SK-N-SH treated with all-trans-retinoic acid at 6 μM for 48 hours (cell line): ENCODE data around the gene KCTD5.

Source experiments
- ATAC-seq: fragments of 200-7000 bp; cut with Tn5 transposase; 3 replicates; pipeline ENCODE4 v1.9.1; 2020; ENCODE audit warnings: mild to moderate bottlenecking, moderate library complexity
- ARNTL ChIP-seq: fragments of 450-650 bp; formaldehyde crosslinking; IDR thresholded peaks from 2 replicates; pipeline ENCODE4 v1.5.0; 2020; ENCODE audit warnings: low read depth, mild to moderate bottlenecking, moderate library complexity, borderline replicate concordance
- BACH2 ChIP-seq: fragments of 250-450 bp; sonication (Bioruptor Pico); IDR thresholded peaks from 2 replicates; pipeline ENCODE4 v1.9.0; 2021; ENCODE audit warnings: mild to moderate bottlenecking, borderline replicate concordance
- CREB5 ChIP-seq: fragments of 250-450 bp; sonication (Bioruptor Pico); IDR thresholded peaks from 2 replicates; pipeline ENCODE4 v1.5.1; 2020; ENCODE audit warnings: low read depth, mild to moderate bottlenecking, moderate library complexity
- CSDC2 ChIP-seq: fragments of 250-450 bp; sonication (Bioruptor Pico); IDR thresholded peaks from 2 replicates; pipeline ENCODE4 v1.5.0; 2020; ENCODE audit warnings: mild to moderate bottlenecking, moderate library complexity
- CSRNP3 ChIP-seq: fragments of 250-450 bp; sonication (Bioruptor Pico); IDR thresholded peaks from 2 replicates; pipeline ENCODE4 v1.5.1; 2021; ENCODE audit warnings: mild to moderate bottlenecking, moderate library complexity
- ESRRG ChIP-seq: fragments of 250-450 bp; sonication (Bioruptor Pico); IDR thresholded peaks from 2 replicates; pipeline ENCODE4 v1.6.1; 2021; ENCODE audit warnings: mild to moderate bottlenecking
- GLIS3 ChIP-seq: fragments of 250-450 bp; sonication (Bioruptor Pico); IDR thresholded peaks from 2 replicates; pipeline ENCODE4 v1.5.0; 2020; ENCODE audit warnings: mild to moderate bottlenecking, moderate library complexity
- OSR1 ChIP-seq: fragments of 250-450 bp; sonication (Bioruptor Pico); IDR thresholded peaks from 2 replicates; pipeline ENCODE4 v1.8.0; 2022; ENCODE audit warnings: moderate library complexity, mild to moderate bottlenecking, inconsistent platforms
- PATZ1 ChIP-seq: fragments of 250-450 bp; sonication (Bioruptor Pico); IDR thresholded peaks from 2 replicates; pipeline ENCODE4 v1.8.0; 2020; ENCODE audit warnings: mild to moderate bottlenecking, moderate library complexity, borderline replicate concordance
- POU6F1 ChIP-seq: fragments of 250-450 bp; sonication (Bioruptor Pico); IDR thresholded peaks from 2 replicates; pipeline ENCODE4 v1.8.0; 2021; ENCODE audit warnings: low read depth, mild to moderate bottlenecking, moderate library complexity, borderline replicate concordance
- PPARA ChIP-seq: fragments of 250-450 bp; sonication (Bioruptor Pico); IDR thresholded peaks from 2 replicates; pipeline ENCODE4 v1.5.0; 2020; ENCODE audit warnings: mild to moderate bottlenecking, borderline replicate concordance
- RARB ChIP-seq: fragments of 250-450 bp; sonication (Bioruptor Pico); IDR thresholded peaks from 2 replicates; pipeline ENCODE4 v1.8.0; 2021; ENCODE audit warnings: mild to moderate bottlenecking, moderate library complexity
- SNAI2 ChIP-seq: fragments of 250-450 bp; sonication (Bioruptor Pico); IDR thresholded peaks from 2 replicates; pipeline ENCODE4 v1.5.0; 2020; ENCODE audit warnings: mild to moderate bottlenecking, moderate library complexity
- TCF4 ChIP-seq: fragments of 250-450 bp; sonication (Bioruptor Pico); IDR thresholded peaks from 2 replicates; pipeline ENCODE4 v1.8.0; 2021; ENCODE audit warnings: mild to moderate bottlenecking, moderate library complexity, borderline replicate concordance
- TSHZ2 ChIP-seq: fragments of 250-450 bp; sonication (Bioruptor Pico); IDR thresholded peaks from 2 replicates; pipeline ENCODE4 v1.5.0; 2020; ENCODE audit warnings: mild to moderate bottlenecking, moderate library complexity
- ZC3H10 ChIP-seq: fragments of 250-450 bp; sonication (Bioruptor Pico); IDR thresholded peaks from 2 replicates; pipeline ENCODE4 v1.5.1; 2021; ENCODE audit warnings: mild to moderate bottlenecking, moderate library complexity
- ZFP3 ChIP-seq: fragments of 250-450 bp; sonication (Bioruptor Pico); IDR thresholded peaks from 2 replicates; pipeline ENCODE4 v1.5.0; 2020; ENCODE audit warnings: mild to moderate bottlenecking, moderate library complexity
- ZNF565 ChIP-seq: fragments of 450-650 bp; formaldehyde crosslinking; conservative IDR thresholded peaks from 2 replicates; pipeline ENCODE4 v1.5.0; 2020; ENCODE audit warnings: low read depth, mild to moderate bottlenecking, moderate library complexity
- ZNF70 ChIP-seq: fragments of 450-650 bp; formaldehyde crosslinking; IDR thresholded peaks from 2 replicates; pipeline ENCODE4 v1.5.0; 2020; ENCODE audit warnings: mild to moderate bottlenecking, moderate library complexity
- ZNF8 ChIP-seq: fragments of 450-650 bp; formaldehyde crosslinking; IDR thresholded peaks from 2 replicates; pipeline ENCODE4 v1.5.0; 2020; ENCODE audit warnings: mild to moderate bottlenecking, moderate library complexity

Gene KCTD5

GRCh38 chr16:2739625-2740430, 57.5 kb downstream of the KCTD5 start (continued):
- TF ChIP-seq POU6F1 (no peak), ZC3H10 (CRISPR knock-in tag) (no peak), ZFP3 (no peak), ESRRG (no peak), ZNF8 (CRISPR knock-in tag) (no peak), PPARA (CRISPR knock-in tag) (no peak)
- TF ChIP-seq, all 23 proteins: peak for 0

GRCh38 chr16:2740476-2740875, 58.2 kb downstream of the KCTD5 start:
- TF ChIP-seq POU6F1 (no peak), RARB (CRISPR knock-in tag) (no peak), TSHZ2 (CRISPR knock-in tag) (no peak), ZC3H10 (CRISPR knock-in tag) (no peak), PPARA (CRISPR knock-in tag) (no peak), ZNF565 (CRISPR knock-in tag) (no peak), GLIS3 (no peak), ZNF8 (CRISPR knock-in tag) (no peak), CREB5 (CRISPR knock-in tag) (no peak), SNAI2 (CRISPR knock-in tag) (no peak), ZFP3 (no peak)

GRCh38 chr16:2741168-2741567, 58.8 kb downstream of the KCTD5 start:
- ATAC-seq: no peak
- TF ChIP-seq TSHZ2 (CRISPR knock-in tag): no peak
- no peak for TF ChIP-seq TCF4 (CRISPR knock-in tag)
- TF ChIP-seq PPARA (CRISPR knock-in tag): no peak
- TF ChIP-seq CSDC2: no peak
- TF ChIP-seq CREB5 (CRISPR knock-in tag): no peak
- no peak for TF ChIP-seq ZNF70
- TF ChIP-seq ESRRG: no peak
- no peak for TF ChIP-seq ZNF565 (CRISPR knock-in tag)
- no peak for TF ChIP-seq OSR1 (CRISPR knock-in tag)
- no peak for TF ChIP-seq PATZ1 (CRISPR knock-in tag)
- TF ChIP-seq CSRNP3 (CRISPR knock-in tag): no peak
- no peak for TF ChIP-seq ZC3H10 (CRISPR knock-in tag)
- no peak for TF ChIP-seq BACH2 (CRISPR knock-in tag)
- TF ChIP-seq ARNTL (CRISPR knock-in tag): no peak

More at GRCh38 chr16:2740476-2740875, 58.2 kb downstream of the KCTD5 start:
- ATAC-seq: no peak
